Endodermal cell (in vitro differentiated cells): ENCODE data around the gene GALM. TPM values are rescaled to one million over a fixed set of nuclear protein-coding genes. Genes with fewer than 3 reads are reported as not detected.

Experiments used
- DNase-seq: peaks from one replicate; pipeline ENCODE4 v3.0.0-alpha.2; 2017
- H3K27ac ChIP-seq: 2 replicates; pipeline ENCODE4 v1.5.1; 2013; ENCODE audit warnings: mild to moderate bottlenecking, low read depth, low read length, moderate library complexity
- H3K27me3 ChIP-seq: 2 replicates; pipeline ENCODE4 v1.6.1; 2013; ENCODE audit warnings: mild to moderate bottlenecking, low read length, moderate library complexity; ENCODE audit not compliant: insufficient read depth, control insufficient read depth, poor library complexity, severe bottlenecking
- H3K36me3 ChIP-seq: 2 replicates; pipeline ENCODE4 v1.7.0; 2013; ENCODE audit warnings: mild to moderate bottlenecking, low read length, moderate library complexity; ENCODE audit not compliant: control insufficient read depth, insufficient read depth
- H3K4me1 ChIP-seq: one replicate; pipeline ENCODE4 v1.7.0; 2013; ENCODE audit warnings: low read length; ENCODE audit not compliant: control insufficient read depth, insufficient read depth
- H3K4me3 ChIP-seq: 2 replicates; pipeline ENCODE4 v1.5.1; 2013; ENCODE audit warnings: mild to moderate bottlenecking, low read length, moderate library complexity
- H3K9ac ChIP-seq: 2 replicates; pipeline ENCODE4 v1.6.1; 2013; ENCODE audit warnings: mild to moderate bottlenecking, low read length, moderate library complexity; ENCODE audit not compliant: poor library complexity, severe bottlenecking; ENCODE audit errors: extremely low read depth
- H3K9me3 ChIP-seq: 2 replicates; pipeline ENCODE4 v1.6.1; 2013; ENCODE audit warnings: mild to moderate bottlenecking, low read length, moderate library complexity; ENCODE audit not compliant: control insufficient read depth
- H3K27ac Mint-ChIP-seq: 2 replicates; pipeline ENCODE4 v1.8.0; 2020; ENCODE audit warnings: mixed read lengths
- H3K27me3 Mint-ChIP-seq: 2 replicates; pipeline ENCODE4 v1.8.0; 2021; ENCODE audit warnings: mild to moderate bottlenecking, mixed read lengths; ENCODE audit not compliant: insufficient read depth
- H3K36me3 Mint-ChIP-seq: 2 replicates; pipeline ENCODE4 v1.8.0; 2020; ENCODE audit warnings: low read depth, mixed read lengths
- H3K4me1 Mint-ChIP-seq: 2 replicates; pipeline ENCODE4 v1.8.0; 2020; ENCODE audit warnings: mixed read lengths
- H3K4me3 Mint-ChIP-seq: 2 replicates; pipeline ENCODE4 v1.8.0; 2020; ENCODE audit warnings: mild to moderate bottlenecking, moderate library complexity, mixed read lengths
- H3K9me3 Mint-ChIP-seq: 2 replicates; pipeline ENCODE4 v1.8.0; 2020; ENCODE audit warnings: mild to moderate bottlenecking, mixed read lengths
- CTCF ChIP-seq: fragments of 200-600 bp; sonication (generic); conservative IDR thresholded peaks from 2 replicates; pipeline ENCODE4 v1.5.0; 2021; ENCODE audit warnings: antibody characterized with exemption, mild to moderate bottlenecking
- whole genome bisulfite sequencing, 2 experiments: methylation state at CpG; one replicate each; pipeline versions ENCODE4 v1.1.5 to v1.1.7; 2013; ENCODE audit warnings: missing lambda C conversion rate in 2 of 2, mixed read lengths in 1 of 2; ENCODE audit not compliant: insufficient coverage in 1 of 2, insufficient read length in 1 of 2; 5-methylcytosine and 5-hydroxymethylcytosine counted together
- total RNA-seq, 2 donors: library from RNA; stranded (reverse); fragmentation: NEBNext Ultra II Directional in 1 of 2; extraction: Animal tissue kit (Norgen Biotek cat#: 25700) in 1 of 2; gene quantifications; 2 replicates in 1 of 2; 3 replicates in 1 of 2; pipeline ENCODE4 v1.2.1, GENCODE V29; 2021

The GALM gene
- total RNA-seq, 2 donors from 2014 or later, result 14.2 to 16.2 TPM

GRCh38 chr2:38739524-38739923, 73.6 kb downstream of the GALM start:
- Mint-ChIP-seq H3K4me1 (peaks cover 12% of the 10 kb centered on the region), H3K27me3 (no peaks in the 10 kb centered on the region), H3K9me3 (peaks cover 20% of the 10 kb centered on the region), H3K27ac (no peak overlapping the region), H3K4me3 (no peak overlapping the region), H3K36me3 (peaks cover 65% of the 10 kb centered on the region)
- TF ChIP-seq CTCF, result no peak
- 89 to 100% methylated on average over 1 to 2 of the region's 2 CpGs for WGBS, 2 experiments
- Histone ChIP-seq H3K4me3 (no peak overlapping the region), H3K9ac (no peak overlapping the region), H3K4me1 (no peaks in the 10 kb centered on the region), H3K27me3 (no peaks in the 10 kb centered on the region), H3K36me3 (peaks cover 60% of the 10 kb centered on the region), H3K27ac (no peak overlapping the region), H3K9me3 (peaks cover 13% of the 10 kb centered on the region)
- DNase-seq, result no peak

DNA sequence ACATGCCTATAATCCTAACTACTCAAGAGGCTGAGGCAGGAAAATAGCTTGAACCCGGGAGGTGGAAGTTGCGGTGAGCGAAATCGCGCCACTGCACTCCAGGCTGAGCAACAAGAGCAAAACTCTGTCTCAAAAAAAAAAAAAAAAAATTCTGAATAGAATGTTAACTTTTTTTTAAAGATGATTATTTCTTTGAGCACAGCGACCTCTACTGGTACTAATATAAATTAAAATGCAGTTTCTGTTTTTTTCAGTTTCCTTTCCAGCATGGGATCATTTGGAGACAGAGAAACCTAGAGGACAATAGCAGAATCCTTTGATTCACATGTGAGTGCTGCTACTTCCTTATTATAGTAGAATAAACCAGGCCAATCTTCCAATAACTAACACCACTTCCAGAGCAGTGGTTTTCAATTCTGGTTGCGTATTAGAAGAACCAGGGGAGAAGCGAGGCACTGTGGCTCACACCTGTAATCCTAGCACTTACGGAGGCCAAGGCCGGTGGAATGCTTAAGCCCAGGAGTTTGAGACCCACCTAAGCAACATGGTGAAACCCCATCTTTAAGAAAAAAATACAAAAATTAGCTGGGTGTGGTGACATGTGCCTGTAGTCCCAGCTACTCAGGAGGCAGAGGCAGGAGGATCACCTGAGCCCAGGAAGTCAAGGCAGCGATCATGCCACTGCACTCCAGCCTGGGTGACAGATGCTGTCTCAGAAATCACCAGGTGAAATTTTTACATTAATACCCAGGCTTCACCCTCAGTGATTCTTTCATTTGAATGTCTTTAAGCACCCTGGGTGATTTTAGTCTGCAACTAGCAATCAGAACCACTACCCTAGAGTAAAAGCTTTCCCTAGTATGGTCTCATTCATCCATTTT, 75.2 kb downstream of the GALM start:
- Mint-ChIP-seq H3K4me1 (peaks cover 9% of the 10 kb centered on the region), H3K4me3 (no peak overlapping the region), H3K27ac (peak overlapping the region; percentile 64), H3K27me3 (no peaks in the 10 kb centered on the region), H3K9me3 (peaks cover 20% of the 10 kb centered on the region), H3K36me3 (peaks cover 77% of the 10 kb centered on the region)
- no peaks in the 10 kb centered on the region for H3K4me1 ChIP-seq
- H3K27ac ChIP-seq, result no peak overlapping the region
- H3K9ac ChIP-seq, result no peak overlapping the region
- peaks cover 72% of the 10 kb centered on the region for H3K36me3 ChIP-seq
- peak; percentile 78 for TF ChIP-seq CTCF
- no peak overlapping the region for H3K4me3 ChIP-seq
- no peaks in the 10 kb centered on the region for H3K27me3 ChIP-seq
- 89 to 91% methylated on average over 1 to 11 of the region's 11 CpGs for WGBS, 2 experiments
- DNase-seq, result no peak
- peaks cover 13% of the 10 kb centered on the region for H3K9me3 ChIP-seq

- Mint-ChIP-seq H3K4me3 (no peak overlapping the region), H3K4me1 (peaks cover 17% of the 10 kb centered on the region), H3K9me3 (peaks cover 20% of the 10 kb centered on the region), H3K36me3 (peaks cover 88% of the 10 kb centered on the region), H3K27me3 (no peaks in the 10 kb centered on the region), H3K27ac (peak overlapping the region; percentile 74)
- Histone ChIP-seq H3K4me1 (no peaks in the 10 kb centered on the region), H3K27ac (no peak overlapping the region), H3K9ac (no peak overlapping the region), H3K27me3 (no peaks in the 10 kb centered on the region), H3K9me3 (peaks cover 13% of the 10 kb centered on the region), H3K36me3 (peaks cover 83% of the 10 kb centered on the region), H3K4me3 (no peak overlapping the region)
- 90 to 93% methylated on average over 3 to 10 of the region's 10 CpGs for WGBS, 2 experiments
- TF ChIP-seq CTCF, result no peak
- no peak for DNase-seq
These were observed 77.1 kb downstream of the GALM start for GRCh38 chr2:38742797-38743559.
